WTC11 (cell line): ENCODE data around the gene EFS. TPM values are rescaled to one million over a fixed set of nuclear protein-coding genes. Genes with fewer than 3 reads are reported as not detected.

ENCODE experiments used
- ATAC-seq: fragments of 200-7000 bp; cut with Tn5 transposase; 2 replicates; pipeline ENCODE4 v1.10.0; 2021; ENCODE audit warnings: mild to moderate bottlenecking, moderate library complexity
- CTCF ChIA-PET: fragments of 300-600 bp; sonication (Branson Sonifier 250); formaldehyde crosslinking; loops from one replicate; lab custom pipeline; 2021; ENCODE audit warnings: antibody characterized with exemption; lab: Charles Lee
- POLR2A ChIA-PET: fragments of 350-600 bp; sonication (Branson Sonifier 250); formaldehyde crosslinking; loops from one replicate; lab custom pipeline; 2021; ENCODE audit warnings: antibody characterized with exemption; lab: Charles Lee
- DNase-seq: peaks from one replicate; pipeline ENCODE4 v3.0.0; 2021; ENCODE audit warnings: low spot score
- H3K27ac Mint-ChIP-seq: 2 replicates; pipeline ENCODE4 v1.8.0; 2021; ENCODE audit warnings: mixed read lengths
- H3K27me3 Mint-ChIP-seq: 2 replicates; pipeline ENCODE4 v1.8.0; 2021; ENCODE audit warnings: low read depth, mild to moderate bottlenecking, moderate library complexity, mixed read lengths
- H3K36me3 Mint-ChIP-seq: 2 replicates; pipeline ENCODE4 v1.8.0; 2021; ENCODE audit warnings: mixed read lengths
- H3K4me1 Mint-ChIP-seq: 2 replicates; pipeline ENCODE4 v1.8.0; 2022; ENCODE audit warnings: mixed read lengths
- H3K4me3 Mint-ChIP-seq: 2 replicates; pipeline ENCODE4 v1.8.0; 2021; ENCODE audit warnings: mild to moderate bottlenecking, moderate library complexity, mixed read lengths
- H3K9me3 Mint-ChIP-seq: 2 replicates; pipeline ENCODE4 v1.8.0; 2021; ENCODE audit warnings: mixed read lengths
- ATF6 ChIP-seq: sonication (generic); formaldehyde crosslinking; IDR thresholded peaks from 2 replicates; pipeline ENCODE4 v1.8.1; 2023; ENCODE audit warnings: mild to moderate bottlenecking, missing genetic modification reagents
- FOXJ3 ChIP-seq: sonication (generic); formaldehyde crosslinking; IDR thresholded peaks from 2 replicates; pipeline ENCODE4 v1.9.0; 2021; ENCODE audit warnings: missing genetic modification reagents, mild to moderate bottlenecking, borderline replicate concordance
- HMGA2 ChIP-seq: fragments of 250-450 bp; sonication (Bioruptor Pico); IDR thresholded peaks from 2 replicates; pipeline ENCODE4 v1.4.0; 2021; ENCODE audit warnings: mild to moderate bottlenecking, moderate library complexity
- JUN ChIP-seq: sonication (generic); formaldehyde crosslinking; IDR thresholded peaks from 2 replicates; pipeline ENCODE4 v1.8.0; 2023; ENCODE audit warnings: mild to moderate bottlenecking, missing genetic modification reagents
- NR3C1 ChIP-seq: sonication (generic); formaldehyde crosslinking; conservative IDR thresholded peaks from 2 replicates; pipeline ENCODE4 v1.8.1; 2023; ENCODE audit warnings: low read depth, mild to moderate bottlenecking, missing genetic modification reagents
- PREB ChIP-seq: sonication (generic); formaldehyde crosslinking; IDR thresholded peaks from 2 replicates; pipeline ENCODE4 v1.8.1; 2022; ENCODE audit warnings: mild to moderate bottlenecking, missing genetic modification reagents, moderate library complexity, borderline replicate concordance
- RORB ChIP-seq: fragments of 250-450 bp; sonication (Bioruptor Pico); IDR thresholded peaks from 2 replicates; pipeline ENCODE4 v1.9.0; 2021; ENCODE audit warnings: mild to moderate bottlenecking
- SOX15 ChIP-seq: fragments of 250-450 bp; sonication (Bioruptor Pico); IDR thresholded peaks from 2 replicates; pipeline ENCODE4 v1.9.0; 2021; ENCODE audit warnings: mild to moderate bottlenecking
- ZBTB43 ChIP-seq: sonication (generic); formaldehyde crosslinking; IDR thresholded peaks from 2 replicates; pipeline ENCODE4 v1.8.1; 2023; ENCODE audit warnings: mild to moderate bottlenecking, missing genetic modification reagents
- ZNF416 ChIP-seq: fragments of 250-450 bp; sonication (Bioruptor Pico); IDR thresholded peaks from 2 replicates; pipeline ENCODE4 v1.9.0; 2021; ENCODE audit warnings: mild to moderate bottlenecking, inconsistent platforms
- total RNA-seq: library from RNA; stranded (reverse); gene quantifications from 3 replicates; pipeline ENCODE4 v1.2.3, GENCODE V29; 2021
- TF ChIP-seq, protein P1 (sequence below): fragments of 250-450 bp; sonication (Bioruptor Pico); conservative IDR thresholded peaks from 2 replicates; pipeline ENCODE4 v1.9.0; 2021; ENCODE audit warnings: mild to moderate bottlenecking
- TF ChIP-seq, protein P2 (sequence below): fragments of 250-450 bp; sonication (Bioruptor Pico); IDR thresholded peaks from 2 replicates; pipeline ENCODE4 v2.1.2; 2022; ENCODE audit warnings: mild to moderate bottlenecking, moderate library complexity
- TF ChIP-seq, protein P3 (sequence below): sonication (generic); formaldehyde crosslinking; IDR thresholded peaks from 2 replicates; pipeline ENCODE4 v1.8.1; 2023; ENCODE audit warnings: mild to moderate bottlenecking, moderate library complexity, missing genetic modification reagents

The EFS gene
- total RNA-seq, 1 experiment from 2014 or later: 35.3 TPM

DNA sequence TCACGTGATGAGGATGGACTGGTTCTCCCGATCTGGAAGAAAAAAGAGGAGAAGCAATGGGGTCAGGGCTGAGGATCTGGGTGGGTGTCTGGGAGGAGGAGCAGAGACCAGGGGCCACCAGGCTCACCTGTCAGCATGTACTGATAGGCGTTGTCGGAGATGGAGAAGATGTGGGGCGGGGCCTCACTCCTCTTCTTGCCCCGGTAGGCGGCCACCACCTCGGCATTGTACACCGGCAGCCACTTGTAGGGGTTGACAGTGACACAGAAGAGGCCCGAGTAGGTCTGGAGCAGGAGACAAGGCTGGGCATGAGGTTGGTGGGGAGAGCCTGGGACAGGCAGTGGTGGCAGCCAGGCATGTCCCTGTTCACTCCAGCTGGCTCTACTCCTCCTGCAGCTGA, 40.1 kb upstream of the EFS start:
- no peaks in the 10 kb centered on the region for H3K9me3 Mint-ChIP-seq
- ATAC-seq (no peak), DNase-seq (no peak)
- H3K36me3 Mint-ChIP-seq: no peaks in the 10 kb centered on the region
- H3K4me3 Mint-ChIP-seq: no peak overlapping the region
- peaks cover 2% of the 10 kb centered on the region; the same call in 1 of the 2 replicates for H3K4me1 Mint-ChIP-seq
- POLR2A ChIA-PET: no interaction called here
- CTCF ChIA-PET: no interaction called here
- no peak for TF ChIP-seq SOX15 (CRISPR knock-in tag)
- TF ChIP-seq, protein P1, sequence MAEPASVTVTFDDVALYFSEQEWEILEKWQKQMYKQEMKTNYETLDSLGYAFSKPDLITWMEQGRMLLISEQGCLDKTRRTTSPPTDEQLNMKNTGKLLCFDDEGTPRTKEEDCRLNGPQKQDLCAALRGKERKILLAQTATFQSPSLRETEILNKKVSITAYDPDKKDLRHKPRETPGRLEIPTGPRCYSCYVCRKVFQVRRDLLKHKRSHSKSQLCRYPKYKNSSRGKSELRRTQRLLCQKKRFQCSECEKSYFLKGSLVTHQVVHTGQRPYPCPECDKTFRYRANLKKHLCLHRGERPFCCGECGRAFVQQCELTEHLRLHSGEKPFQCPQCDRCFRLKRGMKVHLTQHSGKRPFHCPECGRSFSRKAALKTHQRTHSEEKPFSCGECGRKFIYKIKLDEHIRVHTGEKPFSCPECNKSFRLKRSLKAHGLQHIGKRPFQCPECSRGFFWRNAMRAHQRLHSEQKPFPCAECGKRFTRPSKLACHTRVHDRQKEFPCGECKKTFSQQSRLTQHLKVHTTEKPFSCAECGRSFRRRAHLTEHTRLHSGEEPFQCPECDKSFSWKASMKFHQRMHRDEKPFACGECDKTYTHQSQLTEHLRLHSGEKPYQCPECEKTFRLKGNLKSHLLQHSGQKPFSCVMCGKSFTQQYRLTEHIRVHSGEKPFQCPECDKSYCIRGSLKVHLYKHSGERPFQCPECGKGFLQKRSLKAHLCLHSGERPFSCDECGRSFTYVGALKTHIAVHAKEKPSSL: no peak
- H3K27ac Mint-ChIP-seq: no peak overlapping the region
- peaks cover 33% of the 10 kb centered on the region for H3K27me3 Mint-ChIP-seq

- CTCF ChIA-PET: no interaction called here
- peaks cover 2% of the 10 kb centered on the region; the same call in 1 of the 2 replicates for H3K4me1 Mint-ChIP-seq
- H3K9me3 Mint-ChIP-seq: no peaks in the 10 kb centered on the region
- POLR2A ChIA-PET: no interaction called here
- no peak overlapping the region for H3K4me3 Mint-ChIP-seq
- peaks cover 33% of the 10 kb centered on the region for H3K27me3 Mint-ChIP-seq
- H3K36me3 Mint-ChIP-seq: no peaks in the 10 kb centered on the region
- TF ChIP-seq NR3C1 (CRISPR knock-in tag) (no peak), ZNF416 (CRISPR knock-in tag) (no peak), PREB (CRISPR knock-in tag) (no peak), SOX15 (CRISPR knock-in tag) (no peak), JUN (no peak), ATF6 (CRISPR knock-in tag) (no peak), RORB (CRISPR knock-in tag) (no peak), HMGA2 (CRISPR knock-in tag) (no peak), ZBTB43 (CRISPR knock-in tag) (no peak), FOXJ3 (no peak)
- TF ChIP-seq, protein P2, sequence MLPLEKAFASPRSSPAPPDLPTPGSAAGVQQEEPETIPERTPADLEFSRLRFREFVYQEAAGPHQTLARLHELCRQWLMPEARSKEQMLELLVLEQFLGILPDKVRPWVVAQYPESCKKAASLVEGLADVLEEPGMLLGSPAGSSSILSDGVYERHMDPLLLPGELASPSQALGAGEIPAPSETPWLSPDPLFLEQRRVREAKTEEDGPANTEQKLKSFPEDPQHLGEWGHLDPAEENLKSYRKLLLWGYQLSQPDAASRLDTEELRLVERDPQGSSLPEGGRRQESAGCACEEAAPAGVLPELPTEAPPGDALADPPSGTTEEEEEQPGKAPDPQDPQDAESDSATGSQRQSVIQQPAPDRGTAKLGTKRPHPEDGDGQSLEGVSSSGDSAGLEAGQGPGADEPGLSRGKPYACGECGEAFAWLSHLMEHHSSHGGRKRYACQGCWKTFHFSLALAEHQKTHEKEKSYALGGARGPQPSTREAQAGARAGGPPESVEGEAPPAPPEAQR (CRISPR knock-in tag): no peak
- TF ChIP-seq, protein P3, sequence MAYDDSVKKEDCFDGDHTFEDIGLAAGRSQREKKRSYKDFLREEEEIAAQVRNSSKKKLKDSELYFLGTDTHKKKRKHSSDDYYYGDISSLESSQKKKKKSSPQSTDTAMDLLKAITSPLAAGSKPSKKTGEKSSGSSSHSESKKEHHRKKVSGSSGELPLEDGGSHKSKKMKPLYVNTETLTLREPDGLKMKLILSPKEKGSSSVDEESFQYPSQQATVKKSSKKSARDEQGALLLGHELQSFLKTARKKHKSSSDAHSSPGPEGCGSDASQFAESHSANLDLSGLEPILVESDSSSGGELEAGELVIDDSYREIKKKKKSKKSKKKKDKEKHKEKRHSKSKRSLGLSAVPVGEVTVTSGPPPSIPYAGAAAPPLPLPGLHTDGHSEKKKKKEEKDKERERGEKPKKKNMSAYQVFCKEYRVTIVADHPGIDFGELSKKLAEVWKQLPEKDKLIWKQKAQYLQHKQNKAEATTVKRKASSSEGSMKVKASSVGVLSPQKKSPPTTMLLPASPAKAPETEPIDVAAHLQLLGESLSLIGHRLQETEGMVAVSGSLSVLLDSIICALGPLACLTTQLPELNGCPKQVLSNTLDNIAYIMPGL: no peak
- no peak overlapping the region for H3K27ac Mint-ChIP-seq
- ATAC-seq (no peak), DNase-seq (no peak)
Measured at GRCh38 chr14:23404331-23404900, 39.4 kb upstream of the EFS start.
